ENCODE measurements around the gene SERPINB1. TPM values are rescaled to one million over a fixed set of nuclear protein-coding genes. Genes with fewer than 3 reads are reported as not detected.
"Not testable (repeated sequence)": the region's sequence is repeated elsewhere in the genome, so short reads cannot be mapped to it uniquely, and the experiment has no call there.

Gene SERPINB1
- total RNA-seq, 6 experiments from 2014 or later, result 21.1 to 39.2 (median 29.3) TPM

GRCh38 chr6:2863901-2864300, 22.2 kb upstream of the SERPINB1 start:
- no peak for TF ChIP-seq CTCF (IDR thresholded peaks at IDR 0.05)
- no peaks in the 10 kb centered on the region for H3K36me3 Mint-ChIP-seq (ENCODE audit: low read depth)
- H3K27me3 Mint-ChIP-seq (ENCODE audit: insufficient read depth), result peaks cover 5% of the 10 kb centered on the region
- no peaks in the 10 kb centered on the region; the same call in 1 of the 2 replicates for H3K9me3 Mint-ChIP-seq
- H3K4me3 Mint-ChIP-seq, result no peak overlapping the region
- H3K4me1 Mint-ChIP-seq (ENCODE audit: low read depth), result peaks cover 19% of the 10 kb centered on the region
- no peak for DNase-seq
- H3K27ac Mint-ChIP-seq, result no peak overlapping the region

- Mint-ChIP-seq H3K4me1 (ENCODE audit: low read depth) (peaks cover 30% of the 10 kb centered on the region), H3K4me3 (no peak overlapping the region), H3K36me3 (ENCODE audit: low read depth) (no peaks in the 10 kb centered on the region), H3K9me3 (no peaks in the 10 kb centered on the region), H3K27ac (no peak overlapping the region), H3K27me3 (ENCODE audit: insufficient read depth) (peaks cover 5% of the 10 kb centered on the region)
- no peak for DNase-seq
- no peak for TF ChIP-seq CTCF (IDR thresholded peaks at IDR 0.05)
Measured at GRCh38 chr6:2862712-2863181, 21.1 kb upstream of the SERPINB1 start.

GRCh38 chr6:2861822-2862164, 20.1 kb upstream of the SERPINB1 start:
- Mint-ChIP-seq H3K27me3 (ENCODE audit: insufficient read depth) (peaks cover 5% of the 10 kb centered on the region), H3K27ac (no peak overlapping the region), H3K9me3 (no peaks in the 10 kb centered on the region), H3K36me3 (ENCODE audit: low read depth) (no peaks in the 10 kb centered on the region), H3K4me3 (no peak overlapping the region), H3K4me1 (ENCODE audit: low read depth) (peaks cover 40% of the 10 kb centered on the region)
- DNase-seq, result no peak
- no peak for TF ChIP-seq CTCF (IDR thresholded peaks at IDR 0.05)

- H3K27me3 Mint-ChIP-seq (ENCODE audit: insufficient read depth), result peaks cover 5% of the 10 kb centered on the region
- H3K36me3 Mint-ChIP-seq (ENCODE audit: low read depth), result no peaks in the 10 kb centered on the region
- no peak overlapping the region for H3K4me3 Mint-ChIP-seq
- no peak overlapping the region for H3K27ac Mint-ChIP-seq
- no peak for DNase-seq
- H3K9me3 Mint-ChIP-seq, result no peaks in the 10 kb centered on the region
- peaks cover 36% of the 10 kb centered on the region for H3K4me1 Mint-ChIP-seq (ENCODE audit: low read depth)
- no peak for TF ChIP-seq CTCF (IDR thresholded peaks at IDR 0.05)
Measured at GRCh38 chr6:2861060-2861821, 19.6 kb upstream of the SERPINB1 start.

- not testable (repeated sequence) for DNase-seq; H3K4me3 Mint-ChIP-seq; H3K27me3 Mint-ChIP-seq (ENCODE audit: insufficient read depth); H3K27ac Mint-ChIP-seq; H3K9me3 Mint-ChIP-seq; H3K36me3 Mint-ChIP-seq (ENCODE audit: low read depth)
- H3K4me1 Mint-ChIP-seq (ENCODE audit: low read depth), result peaks cover 30% of the 10 kb centered on the region
Measured at GRCh38 chr6:2860706-2861059, 19.0 kb upstream of the SERPINB1 start.

GRCh38 chr6:2859798-2860705, 18.4 kb upstream of the SERPINB1 start:
- not testable (repeated sequence) for H3K36me3 Mint-ChIP-seq (ENCODE audit: low read depth); DNase-seq; H3K4me3 Mint-ChIP-seq; H3K27ac Mint-ChIP-seq; H3K9me3 Mint-ChIP-seq; H3K27me3 Mint-ChIP-seq (ENCODE audit: insufficient read depth)
- peaks cover 32% of the 10 kb centered on the region for H3K4me1 Mint-ChIP-seq (ENCODE audit: low read depth)

Measured in HFFc6 (cell line).